SK-N-SH treated with all-trans-retinoic acid at 6 μM for 48 hours (cell line): ENCODE results near the gene FAM53A.

ENCODE experiments used
- ATAC-seq: fragments of 200-7000 bp; cut with Tn5 transposase; 3 replicates; pipeline ENCODE4 v1.9.1; 2020; ENCODE audit warnings: mild to moderate bottlenecking, moderate library complexity
- ARNTL ChIP-seq: fragments of 450-650 bp; formaldehyde crosslinking; IDR thresholded peaks from 2 replicates; pipeline ENCODE4 v1.5.0; 2020; ENCODE audit warnings: low read depth, mild to moderate bottlenecking, moderate library complexity, borderline replicate concordance
- BACH2 ChIP-seq: fragments of 250-450 bp; sonication (Bioruptor Pico); IDR thresholded peaks from 2 replicates; pipeline ENCODE4 v1.9.0; 2021; ENCODE audit warnings: mild to moderate bottlenecking, borderline replicate concordance
- CREB5 ChIP-seq: fragments of 250-450 bp; sonication (Bioruptor Pico); IDR thresholded peaks from 2 replicates; pipeline ENCODE4 v1.5.1; 2020; ENCODE audit warnings: low read depth, mild to moderate bottlenecking, moderate library complexity
- CSDC2 ChIP-seq: fragments of 250-450 bp; sonication (Bioruptor Pico); IDR thresholded peaks from 2 replicates; pipeline ENCODE4 v1.5.0; 2020; ENCODE audit warnings: mild to moderate bottlenecking, moderate library complexity
- CSRNP3 ChIP-seq: fragments of 250-450 bp; sonication (Bioruptor Pico); IDR thresholded peaks from 2 replicates; pipeline ENCODE4 v1.5.1; 2021; ENCODE audit warnings: mild to moderate bottlenecking, moderate library complexity
- GLIS3 ChIP-seq: fragments of 250-450 bp; sonication (Bioruptor Pico); IDR thresholded peaks from 2 replicates; pipeline ENCODE4 v1.5.0; 2020; ENCODE audit warnings: mild to moderate bottlenecking, moderate library complexity
- ISL1 ChIP-seq: fragments of 250-450 bp; sonication (Bioruptor Pico); IDR thresholded peaks from 2 replicates; pipeline ENCODE4 v2.1.2; 2022; ENCODE audit warnings: mild to moderate bottlenecking, moderate library complexity
- PATZ1 ChIP-seq: fragments of 250-450 bp; sonication (Bioruptor Pico); IDR thresholded peaks from 2 replicates; pipeline ENCODE4 v1.8.0; 2020; ENCODE audit warnings: mild to moderate bottlenecking, moderate library complexity, borderline replicate concordance
- POU6F1 ChIP-seq: fragments of 250-450 bp; sonication (Bioruptor Pico); IDR thresholded peaks from 2 replicates; pipeline ENCODE4 v1.8.0; 2021; ENCODE audit warnings: low read depth, mild to moderate bottlenecking, moderate library complexity, borderline replicate concordance
- PPARA ChIP-seq: fragments of 250-450 bp; sonication (Bioruptor Pico); IDR thresholded peaks from 2 replicates; pipeline ENCODE4 v1.5.0; 2020; ENCODE audit warnings: mild to moderate bottlenecking, borderline replicate concordance
- RARB ChIP-seq: fragments of 250-450 bp; sonication (Bioruptor Pico); IDR thresholded peaks from 2 replicates; pipeline ENCODE4 v1.8.0; 2021; ENCODE audit warnings: mild to moderate bottlenecking, moderate library complexity
- SNAI2 ChIP-seq: fragments of 250-450 bp; sonication (Bioruptor Pico); IDR thresholded peaks from 2 replicates; pipeline ENCODE4 v1.5.0; 2020; ENCODE audit warnings: mild to moderate bottlenecking, moderate library complexity
- TSHZ2 ChIP-seq: fragments of 250-450 bp; sonication (Bioruptor Pico); IDR thresholded peaks from 2 replicates; pipeline ENCODE4 v1.5.0; 2020; ENCODE audit warnings: mild to moderate bottlenecking, moderate library complexity
- ZC3H10 ChIP-seq: fragments of 250-450 bp; sonication (Bioruptor Pico); IDR thresholded peaks from 2 replicates; pipeline ENCODE4 v1.5.1; 2021; ENCODE audit warnings: mild to moderate bottlenecking, moderate library complexity
- ZFP3 ChIP-seq: fragments of 250-450 bp; sonication (Bioruptor Pico); IDR thresholded peaks from 2 replicates; pipeline ENCODE4 v1.5.0; 2020; ENCODE audit warnings: mild to moderate bottlenecking, moderate library complexity
- ZFP30 ChIP-seq: fragments of 450-650 bp; formaldehyde crosslinking; IDR thresholded peaks from 2 replicates; pipeline ENCODE4 v1.5.0; 2022; ENCODE audit warnings: mild to moderate bottlenecking, moderate library complexity

The FAM53A gene

GRCh38 chr4:1604181-1604705, 79.9 kb downstream of the FAM53A start:
- ATAC-seq: peak; percentile 48

GRCh38 chr4:1603413-1604135, 80.5 kb downstream of the FAM53A start:
- no peak for TF ChIP-seq POU6F1 (CRISPR knock-in tag)
- no peak for TF ChIP-seq ZFP30 (CRISPR knock-in tag)
- no peak for TF ChIP-seq TSHZ2 (CRISPR knock-in tag)
- no peak for TF ChIP-seq SNAI2
- TF ChIP-seq CREB5 (CRISPR knock-in tag): no peak
- no peak for TF ChIP-seq BACH2
- TF ChIP-seq ARNTL (CRISPR knock-in tag): no peak
- TF ChIP-seq CSDC2 (CRISPR knock-in tag): no peak
- no peak for TF ChIP-seq CSRNP3
- no peak for TF ChIP-seq PATZ1 (CRISPR knock-in tag)
- TF ChIP-seq ISL1: no peak
- peak; percentile 25; the same call in 2 of the 3 replicates for ATAC-seq

More at GRCh38 chr4:1604181-1604705, 79.9 kb downstream of the FAM53A start:
- no peak for TF ChIP-seq RARB (CRISPR knock-in tag)
- TF ChIP-seq ZC3H10: no peak
- no peak for TF ChIP-seq PPARA
- no peak for TF ChIP-seq PATZ1 (CRISPR knock-in tag)
- no peak for TF ChIP-seq ZFP3 (CRISPR knock-in tag)
- TF ChIP-seq CSDC2 (CRISPR knock-in tag): no peak

GRCh38 chr4:1602655-1603412, 81.3 kb downstream of the FAM53A start:
- no peak for TF ChIP-seq GLIS3
- no peak for TF ChIP-seq TSHZ2 (CRISPR knock-in tag)
- no peak for ATAC-seq
